ENCODE data around the gene POLR1B. TPM values are rescaled to one million over a fixed set of nuclear protein-coding genes. Genes with fewer than 3 reads are reported as not detected.

The POLR1B gene
- total RNA-seq, 1 experiment from 2014 or later = 83.6 TPM

DNA sequence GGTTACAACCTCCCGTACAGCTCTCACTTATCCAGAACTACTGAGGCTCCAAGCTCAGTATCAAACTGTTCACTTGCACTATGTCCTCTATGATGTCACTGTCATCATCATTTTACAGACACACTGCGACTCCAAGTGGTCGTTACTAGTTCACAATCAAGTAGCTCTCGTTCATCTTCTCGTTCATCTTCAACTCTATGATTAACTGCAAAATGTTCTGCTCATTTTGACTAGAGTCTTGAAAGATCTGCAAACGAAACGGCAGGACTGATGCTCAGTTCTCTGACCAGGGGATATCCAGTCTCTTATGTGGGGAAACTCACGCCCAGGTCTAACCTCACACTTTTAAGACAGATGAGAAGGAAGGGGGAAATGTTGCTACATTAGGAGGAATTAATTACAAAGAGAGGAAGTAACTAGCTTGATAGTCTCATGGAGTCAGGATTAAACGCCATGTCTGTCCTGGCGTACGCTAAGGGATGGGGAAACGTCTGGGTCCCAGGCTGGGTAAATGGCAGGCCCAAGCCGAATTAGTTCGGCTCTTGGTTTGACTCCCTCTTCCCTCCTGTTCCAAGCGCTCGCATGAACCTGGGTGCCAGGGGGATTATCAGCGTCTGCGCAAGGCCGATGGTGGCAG, 41.4 kb downstream of the POLR1B start:
- no peak overlapping the region for H2AK5ac ChIP-seq (ENCODE audit: insufficient read length, low read length)
- peak overlapping the region; percentile 89 for H3K14ac ChIP-seq (ENCODE audit: insufficient read depth, low read length)
- H4K8ac ChIP-seq (replicated peaks; ENCODE audit: insufficient read length, low read depth, low read length) = no peak overlapping the region
- peaks cover 13% of the 10 kb centered on the region for H3K23me2 ChIP-seq (ENCODE audit: insufficient read length, low read depth, low read length, poor library complexity, severe bottlenecking)
- H2BK120ac ChIP-seq (ENCODE audit: low read depth, low read length, poor library complexity, severe bottlenecking) = no peak overlapping the region
- no peaks in the 10 kb centered on the region for H3K9me3 ChIP-seq (ENCODE audit: control insufficient read depth, low read depth, low read length)
- no peak overlapping the region for H3T11ph ChIP-seq (ENCODE audit: low read length)
- H2BK5ac ChIP-seq (ENCODE audit: insufficient read length, low read length) = peak overlapping the region; percentile 30
- WGBS (ENCODE audit: extremely low coverage, insufficient read length, low lambda C conversion rate) = no CpG with 5 or more reads among the region's 19 CpGs
- H4K20me1 ChIP-seq (ENCODE audit: control insufficient read depth, insufficient read depth, insufficient read length) = no peaks in the 10 kb centered on the region
- Mint-ChIP-seq H3K4me3 (peak overlapping the region; percentile 86 to 95), H3K4me1 (peaks cover 17% of the 10 kb centered on the region in 2 experiments), H3K36me3 (ENCODE audit: insufficient read depth in 1 of 3, low read depth in 3 of 3) (peaks cover 13 to 23% (median 18%) of the 10 kb centered on the region in 3 experiments), H3K27me3 (ENCODE audit: low read depth) (no peaks in the 10 kb centered on the region; the same call in 1 of the 2 replicates), H3K9me3 (no peaks in the 10 kb centered on the region), H3K27ac (peak overlapping the region; percentile 99 to 100 (median 99))
- no peaks in the 10 kb centered on the region for H3K27me3 ChIP-seq (ENCODE audit: insufficient read depth, low read length)
- H4K91ac ChIP-seq (ENCODE audit: insufficient read length, low read depth, low read length) = no peak overlapping the region
- no peaks in the 10 kb centered on the region for H3K79me2 ChIP-seq (ENCODE audit: insufficient read depth, low read length)
- H3K4me2 ChIP-seq (ENCODE audit: insufficient read depth, insufficient read length, low read length) = peak overlapping the region; percentile 88
- no peak overlapping the region for H3K56ac ChIP-seq (ENCODE audit: insufficient read length, low read depth, low read length)
- peak overlapping the region; percentile 80 for H3K18ac ChIP-seq (ENCODE audit: insufficient read length, low read depth, low read length)
- no peak overlapping the region for H2AFZ ChIP-seq (ENCODE audit: low read length)
- no peak overlapping the region for H2BK12ac ChIP-seq (ENCODE audit: insufficient read length, low read depth, low read length)
- H3K9ac ChIP-seq (ENCODE audit: extremely low read depth, insufficient read length, low read length) = peak overlapping the region; percentile 90
- H3K4me1 ChIP-seq (ENCODE audit: insufficient read depth, low read length) = no peaks in the 10 kb centered on the region
- no peak overlapping the region for H2BK20ac ChIP-seq (ENCODE audit: low read depth, low read length, poor library complexity, severe bottlenecking)
- H4K5ac ChIP-seq (ENCODE audit: insufficient read length, low read depth, low read length) = no peak overlapping the region
- no peak for DNase-seq
- peak overlapping the region; percentile 37 for H3K27ac ChIP-seq (ENCODE audit: insufficient read length, low read depth, low read length)
- H2BK15ac ChIP-seq (ENCODE audit: low read depth, low read length) = no peak overlapping the region
- H3K23ac ChIP-seq (ENCODE audit: insufficient read length, low read depth, low read length) = no peak overlapping the region
- TF ChIP-seq, protein P1, sequence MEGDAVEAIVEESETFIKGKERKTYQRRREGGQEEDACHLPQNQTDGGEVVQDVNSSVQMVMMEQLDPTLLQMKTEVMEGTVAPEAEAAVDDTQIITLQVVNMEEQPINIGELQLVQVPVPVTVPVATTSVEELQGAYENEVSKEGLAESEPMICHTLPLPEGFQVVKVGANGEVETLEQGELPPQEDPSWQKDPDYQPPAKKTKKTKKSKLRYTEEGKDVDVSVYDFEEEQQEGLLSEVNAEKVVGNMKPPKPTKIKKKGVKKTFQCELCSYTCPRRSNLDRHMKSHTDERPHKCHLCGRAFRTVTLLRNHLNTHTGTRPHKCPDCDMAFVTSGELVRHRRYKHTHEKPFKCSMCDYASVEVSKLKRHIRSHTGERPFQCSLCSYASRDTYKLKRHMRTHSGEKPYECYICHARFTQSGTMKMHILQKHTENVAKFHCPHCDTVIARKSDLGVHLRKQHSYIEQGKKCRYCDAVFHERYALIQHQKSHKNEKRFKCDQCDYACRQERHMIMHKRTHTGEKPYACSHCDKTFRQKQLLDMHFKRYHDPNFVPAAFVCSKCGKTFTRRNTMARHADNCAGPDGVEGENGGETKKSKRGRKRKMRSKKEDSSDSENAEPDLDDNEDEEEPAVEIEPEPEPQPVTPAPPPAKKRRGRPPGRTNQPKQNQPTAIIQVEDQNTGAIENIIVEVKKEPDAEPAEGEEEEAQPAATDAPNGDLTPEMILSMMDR (conservative IDR thresholded peaks at IDR 0.05) = no peak
- H3K79me1 ChIP-seq (ENCODE audit: insufficient read depth, low read depth, low read length, poor library complexity, severe bottlenecking) = no peaks in the 10 kb centered on the region
- no peak overlapping the region for H3K4ac ChIP-seq (ENCODE audit: low read depth, low read length)

All from H9 (cell line).